GM19043 (cell line): ENCODE measurements around the gene RBFOX2.

Experiments
- ATAC-seq: cut with Tn5 transposase; IDR thresholded peaks from one replicate; pipeline ENCODE4 v1.9.1; 2021; ENCODE audit warnings: low read depth; ENCODE audit not compliant: unreplicated experiment

The RBFOX2 gene

DNA sequence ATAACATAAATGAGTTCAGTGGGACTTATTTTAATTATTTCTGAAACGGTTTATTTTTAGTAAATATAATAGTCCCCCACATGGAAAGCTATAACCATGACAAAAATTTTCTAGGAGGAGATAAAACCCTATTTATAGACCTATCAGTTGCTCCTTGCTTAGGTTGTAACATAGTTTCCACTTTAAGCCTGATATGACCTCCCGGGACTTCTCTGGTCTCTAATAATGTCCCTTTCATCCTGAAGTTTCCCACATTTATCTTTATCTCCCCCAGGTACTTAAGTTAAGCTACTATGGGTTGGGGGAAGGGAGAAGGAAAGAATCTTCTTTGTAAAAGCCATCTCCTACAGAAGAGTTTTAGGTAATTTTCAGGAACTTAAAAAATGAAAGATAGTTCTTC lies 117.7 kb downstream of the RBFOX2 start:
- ATAC-seq, result no peak

DNA sequence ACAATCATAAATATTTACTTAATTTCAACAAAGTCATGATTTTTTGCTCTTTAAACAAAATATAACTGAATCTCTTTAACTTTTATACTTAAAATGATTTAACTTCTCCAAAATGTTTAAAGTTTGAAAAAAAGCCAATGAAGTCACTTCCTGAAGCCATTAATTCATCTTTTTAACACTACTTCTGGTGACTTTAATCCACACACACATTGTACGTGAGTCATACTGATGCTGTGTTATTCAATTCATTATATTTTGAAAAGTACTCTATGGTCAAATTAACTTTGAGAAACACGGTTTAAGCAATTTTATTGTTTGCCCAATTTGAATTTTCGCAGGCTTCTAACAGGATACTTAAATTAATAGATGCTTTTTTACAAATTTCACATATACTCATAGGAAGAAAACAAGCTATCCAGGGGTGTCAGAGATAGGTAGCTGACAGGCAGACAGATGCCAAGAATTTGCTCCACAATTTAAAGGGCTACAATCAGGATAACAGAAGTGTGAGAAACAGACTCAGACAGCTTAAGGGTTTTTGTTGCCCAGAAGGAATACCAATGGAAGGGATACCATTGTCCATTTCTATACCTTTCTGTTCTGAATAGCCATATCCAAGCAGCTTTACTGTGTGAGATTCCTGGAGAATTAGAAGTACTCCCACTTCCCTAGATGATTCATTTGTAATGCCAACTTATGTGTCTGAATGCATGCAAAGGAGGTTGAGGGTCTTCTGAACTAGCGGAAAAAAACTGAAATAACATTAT lies 118.4 kb downstream of the RBFOX2 start:
- ATAC-seq, result no peak

DNA sequence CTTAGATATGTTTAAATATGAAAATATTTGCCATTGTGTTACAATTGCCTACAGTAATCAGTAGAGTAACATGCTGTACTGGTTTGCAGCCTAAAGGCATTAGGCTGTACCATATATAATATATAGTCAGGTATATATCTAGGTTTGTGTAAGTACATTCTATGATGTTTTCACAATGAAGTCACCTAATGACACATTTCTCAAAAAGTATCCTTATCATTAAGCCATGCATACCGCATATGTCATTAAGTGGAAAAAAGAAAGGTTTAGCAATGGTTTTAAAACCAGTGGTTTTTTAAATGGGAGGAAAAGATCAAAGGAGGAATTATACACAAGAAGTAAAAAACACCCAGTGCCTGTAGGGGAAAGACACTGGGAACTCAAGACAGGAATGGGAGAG lies 122.7 kb downstream of the RBFOX2 start:
- no peak for ATAC-seq

DNA sequence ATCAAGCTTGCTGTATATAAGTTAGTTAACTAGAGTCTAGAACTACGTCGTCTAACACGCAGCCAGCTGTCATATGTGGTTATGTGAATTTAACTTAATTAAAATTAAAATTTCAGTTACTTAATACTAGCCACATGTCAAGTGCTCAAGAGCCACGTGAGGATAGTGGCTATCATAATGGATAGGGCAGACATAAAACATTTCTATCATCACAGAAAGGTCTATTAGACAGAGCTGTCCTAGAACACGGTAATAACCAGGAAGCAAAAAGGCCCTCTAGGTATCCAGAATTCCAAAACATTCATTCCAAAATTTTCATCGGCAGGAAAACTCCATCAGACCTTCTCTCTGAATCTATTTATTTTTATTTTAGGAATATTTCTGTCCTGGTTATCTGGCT lies 123.9 kb downstream of the RBFOX2 start:
- no peak for ATAC-seq

DNA sequence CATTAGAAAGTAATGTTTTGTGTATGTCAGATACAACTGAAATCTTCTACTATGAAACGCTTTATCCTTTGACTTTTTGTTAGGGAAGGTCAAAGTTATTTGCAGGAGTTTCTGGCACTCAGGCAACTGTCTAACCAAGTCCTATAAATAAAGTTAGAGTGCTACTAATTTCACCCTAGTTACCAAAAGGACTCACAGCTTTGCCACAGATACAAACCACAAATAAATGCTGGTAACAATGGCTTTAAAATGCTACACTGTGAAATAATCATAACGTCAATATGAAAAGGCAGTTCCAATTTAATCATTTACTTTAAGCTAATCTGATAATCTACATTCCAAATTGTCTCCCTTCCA lies 124.3 kb downstream of the RBFOX2 start:
- no peak for ATAC-seq

DNA sequence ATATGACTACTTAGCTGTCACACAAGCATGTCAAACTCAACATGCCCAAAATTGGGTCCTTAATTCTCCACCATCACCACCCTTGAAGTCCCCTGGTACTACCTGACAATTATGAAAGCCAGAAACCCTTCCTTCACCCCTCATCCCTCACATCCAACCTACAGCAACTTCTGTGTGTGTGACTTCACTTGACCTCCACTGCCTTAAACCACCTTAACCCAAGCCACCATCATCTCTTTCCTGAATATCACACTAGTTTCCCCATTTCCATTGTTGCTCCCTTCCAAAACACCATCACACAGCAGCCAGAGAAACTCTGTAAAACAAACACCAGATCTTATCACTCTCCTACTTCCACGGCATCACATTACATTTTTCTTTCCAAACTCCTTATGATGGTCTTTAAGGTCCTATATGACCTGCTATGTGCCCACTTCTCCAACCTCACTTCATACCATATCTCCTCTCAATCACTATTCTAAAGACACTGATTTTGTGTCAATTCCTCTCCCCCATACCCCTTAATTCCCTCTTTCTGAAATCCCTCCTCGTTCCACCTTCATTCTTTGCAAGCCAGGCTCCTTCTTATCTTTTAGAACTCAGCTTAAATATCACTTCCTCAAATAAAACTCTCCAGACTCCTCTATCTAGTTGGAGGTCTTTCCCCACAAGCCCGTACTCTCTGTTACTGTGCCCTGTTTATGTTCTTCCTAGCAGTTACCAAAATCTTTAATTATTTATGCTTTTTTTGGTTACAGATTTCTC lies 124.9 kb downstream of the RBFOX2 start:
- no peak for ATAC-seq

DNA sequence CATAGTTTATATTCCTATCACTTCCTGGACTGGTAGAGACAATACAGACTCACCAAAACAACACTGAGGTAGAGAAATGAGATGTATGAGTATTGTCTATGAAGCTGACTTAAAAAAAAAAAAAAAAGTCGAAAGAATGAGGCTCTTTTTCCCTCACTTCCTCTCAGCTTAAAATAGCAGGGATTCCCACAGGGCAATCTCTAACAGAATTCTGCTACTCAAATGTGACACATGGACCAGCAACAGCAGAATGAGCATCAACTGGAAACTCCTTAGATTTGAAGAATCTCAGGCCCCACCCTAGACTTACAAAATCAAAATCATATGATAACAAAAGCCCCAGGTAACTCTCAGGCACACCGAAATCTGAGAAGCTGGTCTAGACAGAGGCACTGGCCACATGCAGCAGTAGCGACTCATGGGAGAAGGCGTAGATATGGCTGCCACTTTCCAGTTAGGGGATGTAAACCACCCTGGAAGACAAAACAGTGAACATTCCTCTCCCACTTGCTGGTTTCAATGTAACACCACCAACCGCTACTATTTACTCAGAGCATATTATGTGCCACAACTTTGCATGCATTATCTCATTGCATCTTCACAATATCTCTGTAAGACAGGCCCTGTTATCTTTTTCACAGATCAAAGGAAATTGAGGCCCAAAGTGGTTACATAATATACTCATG lies 128.0 kb downstream of the RBFOX2 start:
- no peak for ATAC-seq

DNA sequence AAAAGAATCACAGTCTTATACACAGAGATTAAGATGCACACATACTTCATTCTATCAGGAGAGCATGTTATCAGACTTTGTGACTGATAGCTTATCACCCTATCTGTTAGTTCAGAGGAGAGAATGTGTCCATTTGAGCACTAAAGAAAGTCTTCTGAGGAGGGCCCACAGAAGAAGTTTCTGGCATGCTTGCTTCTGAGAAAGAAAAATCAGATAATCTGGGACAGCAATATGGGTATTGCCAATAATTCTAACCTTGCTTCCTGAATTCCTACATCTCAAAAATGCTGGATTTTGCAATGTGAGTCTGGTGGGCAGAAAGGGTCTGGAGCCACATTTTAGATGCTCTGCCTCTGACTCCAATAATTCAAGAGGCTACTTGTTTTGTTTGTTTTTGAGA lies 128.9 kb downstream of the RBFOX2 start:
- no peak for ATAC-seq

DNA sequence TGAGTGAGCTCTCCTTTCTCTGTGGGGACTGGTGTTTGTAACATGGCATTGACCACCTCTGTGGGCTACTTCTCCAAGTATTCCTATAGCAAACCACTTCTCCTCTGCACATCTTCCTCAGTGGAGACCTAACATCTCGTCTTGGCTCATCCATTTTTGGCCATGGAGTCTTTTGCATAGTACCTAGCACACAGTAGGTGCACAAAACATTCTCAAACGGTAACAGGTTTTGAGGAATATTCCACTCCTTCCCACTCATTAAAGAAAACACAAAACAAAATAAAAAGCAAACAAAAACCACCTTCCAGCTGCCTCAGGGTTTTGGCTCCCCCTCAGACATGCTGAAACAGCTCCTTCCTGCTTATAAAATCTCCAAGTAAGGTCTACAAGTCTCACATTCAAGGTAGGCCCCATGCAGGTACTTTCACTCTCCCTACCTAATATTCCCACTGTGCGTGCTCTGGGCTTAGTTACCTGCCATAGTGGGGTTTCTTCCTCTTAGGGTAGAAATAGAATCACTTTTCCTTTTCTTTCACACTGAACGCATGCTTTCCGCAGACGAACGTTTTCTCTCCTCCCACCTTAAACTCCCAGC lies 132.4 kb downstream of the RBFOX2 start:
- no peak for ATAC-seq

DNA sequence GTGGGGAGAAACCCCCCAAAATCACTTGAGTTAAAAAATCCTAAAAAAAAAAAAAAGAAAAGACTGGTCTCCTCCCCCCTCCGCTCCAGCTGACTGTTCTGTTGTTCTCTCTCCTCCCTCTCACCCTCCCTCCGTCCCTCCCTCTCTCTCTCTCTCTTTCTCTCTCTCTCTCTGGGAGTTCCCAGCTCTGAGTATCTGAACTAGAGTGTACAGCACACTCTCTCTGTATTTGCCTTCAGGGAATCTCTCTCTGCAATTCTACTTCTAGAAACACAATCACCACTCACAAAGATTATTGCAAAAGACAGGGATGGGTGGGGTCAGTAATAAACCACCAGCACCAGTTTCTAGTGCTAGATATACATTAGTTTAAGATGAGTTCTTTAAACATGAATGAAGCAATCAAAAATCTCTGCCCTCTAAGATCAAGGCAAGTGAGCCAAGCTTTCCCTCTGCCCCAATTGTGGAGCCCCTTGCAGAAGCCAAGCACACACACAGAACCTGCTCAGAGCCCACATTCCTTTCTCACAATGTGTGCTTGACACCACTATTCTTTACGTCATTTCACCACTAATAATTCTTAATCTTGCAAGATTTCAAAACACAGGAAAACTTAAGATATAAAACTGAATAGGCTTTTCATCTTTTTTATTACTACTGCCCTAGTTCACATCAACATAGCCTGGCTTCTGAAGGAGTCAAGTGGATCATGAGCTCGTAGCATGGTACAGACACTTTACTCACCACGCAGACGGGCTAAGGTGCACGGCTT lies 133.5 kb downstream of the RBFOX2 start:
- ATAC-seq, result no peak

DNA sequence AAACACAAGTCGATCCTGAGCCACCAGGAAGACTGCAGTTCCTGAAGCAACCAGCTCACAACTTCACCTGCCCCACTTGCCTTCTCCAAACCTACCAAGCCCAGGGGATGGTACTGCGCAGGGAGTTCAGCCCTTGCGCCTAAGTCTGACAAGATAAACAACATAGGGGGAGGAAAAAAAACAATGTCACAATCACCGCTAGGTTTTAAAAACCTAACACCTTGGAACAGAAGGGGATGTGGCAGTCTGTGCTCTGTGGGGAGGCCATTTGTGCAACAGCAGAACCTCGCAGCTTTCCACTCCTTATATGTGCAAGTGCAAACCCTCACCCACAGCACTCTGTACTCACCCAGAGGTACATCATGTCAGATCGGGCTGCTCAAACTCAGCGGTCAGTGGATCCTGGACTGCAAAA lies 134.2 kb downstream of the RBFOX2 start:
- no peak for ATAC-seq

DNA sequence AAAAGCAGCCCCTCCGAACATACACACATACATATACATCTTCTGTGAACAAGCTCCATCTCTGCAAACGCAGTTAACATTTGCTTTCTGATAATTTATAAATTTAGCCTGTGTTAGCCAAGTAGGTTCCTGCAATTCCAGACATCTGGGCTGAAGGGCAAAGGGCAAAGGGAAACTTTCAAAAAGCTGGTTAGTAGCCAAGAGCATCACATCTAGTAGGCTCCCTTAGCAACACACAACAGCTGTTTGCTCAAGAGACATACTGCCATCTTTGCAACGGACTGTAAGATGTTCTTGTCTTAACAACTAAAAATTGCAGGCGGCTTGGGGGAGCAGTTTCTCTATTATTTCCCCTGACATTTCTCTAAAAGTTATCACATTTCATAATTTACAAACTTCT lies 134.9 kb downstream of the RBFOX2 start:
- ATAC-seq, result no peak

DNA sequence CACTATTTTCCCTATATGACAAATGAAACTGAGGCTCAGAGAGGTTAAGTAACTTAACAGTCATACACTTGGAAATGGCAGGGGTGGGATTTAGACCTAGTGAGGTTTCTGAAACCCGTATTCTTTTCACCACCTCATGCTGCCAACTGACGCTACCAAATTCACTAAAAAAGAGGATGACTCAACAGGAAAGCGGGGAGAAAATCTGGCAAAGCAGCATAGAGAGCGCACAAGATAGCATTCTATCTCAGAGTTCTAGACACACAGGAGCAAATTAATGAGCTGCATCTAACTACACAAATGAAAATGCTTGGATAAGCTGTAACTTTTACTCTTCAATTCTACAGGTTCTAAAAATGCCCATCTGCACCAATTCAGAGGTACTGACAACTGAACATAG lies 136.4 kb downstream of the RBFOX2 start:
- no peak for ATAC-seq

DNA sequence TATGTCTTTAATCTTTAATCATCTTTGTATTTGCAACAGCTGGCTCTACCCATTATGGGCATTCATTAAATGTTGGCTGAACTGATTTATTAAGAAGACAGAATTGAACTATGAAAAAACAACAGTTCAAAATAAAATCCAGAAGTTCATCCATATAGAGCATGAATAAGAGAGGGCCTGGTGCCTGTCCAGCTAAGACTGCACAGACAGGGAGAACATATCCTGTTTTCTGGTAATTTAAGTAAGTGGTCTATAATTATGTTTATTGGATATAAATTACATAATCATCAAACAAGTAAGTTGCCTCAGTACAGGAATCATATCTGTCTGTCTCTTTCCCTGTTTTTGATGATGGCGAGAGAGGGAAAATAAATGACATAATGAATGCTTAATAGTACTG lies 137.2 kb downstream of the RBFOX2 start:
- ATAC-seq, result no peak

DNA sequence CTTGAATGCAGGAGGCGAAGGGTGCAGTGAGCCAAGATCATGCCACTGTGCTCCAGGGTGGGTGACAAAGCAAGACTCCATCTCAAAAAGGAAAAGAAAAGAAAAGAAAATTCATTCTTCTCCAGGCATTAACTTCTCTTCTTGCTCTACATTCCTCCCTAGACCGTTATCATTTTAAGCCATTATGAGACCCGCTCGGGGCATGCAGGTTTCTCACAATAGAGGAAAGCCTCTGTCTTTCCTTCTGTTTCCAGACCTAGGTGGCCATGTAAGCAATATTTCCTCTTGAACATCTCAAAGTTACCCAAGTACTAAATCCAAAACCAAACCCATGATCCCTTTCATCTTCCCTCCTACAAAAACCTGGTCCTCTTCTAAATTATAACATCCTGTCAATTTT lies 139.6 kb downstream of the RBFOX2 start:
- ATAC-seq, result no peak

DNA sequence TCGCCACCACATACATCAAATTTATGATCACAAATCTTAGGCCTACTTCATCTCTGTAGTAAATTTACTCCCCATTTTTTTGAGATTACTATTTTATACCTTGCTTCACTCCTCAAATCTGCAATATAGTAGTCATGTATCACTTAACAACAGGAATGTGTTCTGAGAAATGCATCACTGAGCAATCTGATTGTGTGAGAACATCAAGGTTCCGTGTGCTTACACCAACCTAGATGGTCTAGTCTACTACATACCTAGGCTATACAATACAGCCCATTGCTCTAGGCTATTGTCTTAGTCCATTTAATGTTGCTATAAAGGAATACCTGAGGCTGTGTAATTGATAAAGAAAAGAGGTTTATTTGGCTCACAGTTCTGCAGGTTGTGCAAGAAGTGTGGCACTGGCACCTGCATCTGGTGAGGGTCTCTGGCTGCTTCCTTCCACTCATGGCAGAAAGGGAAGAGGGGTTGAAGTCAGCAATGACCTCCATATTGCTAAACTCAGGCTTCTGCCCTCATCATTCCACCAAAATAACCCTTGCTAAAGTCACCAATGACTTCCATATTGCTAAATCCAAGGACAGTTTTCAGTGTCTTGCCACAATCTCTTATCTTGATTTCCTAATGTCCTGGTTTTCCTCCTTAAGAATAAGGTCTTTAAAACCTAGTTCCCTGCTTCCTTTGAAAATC lies 140.3 kb downstream of the RBFOX2 start:
- ATAC-seq, result no peak

DNA sequence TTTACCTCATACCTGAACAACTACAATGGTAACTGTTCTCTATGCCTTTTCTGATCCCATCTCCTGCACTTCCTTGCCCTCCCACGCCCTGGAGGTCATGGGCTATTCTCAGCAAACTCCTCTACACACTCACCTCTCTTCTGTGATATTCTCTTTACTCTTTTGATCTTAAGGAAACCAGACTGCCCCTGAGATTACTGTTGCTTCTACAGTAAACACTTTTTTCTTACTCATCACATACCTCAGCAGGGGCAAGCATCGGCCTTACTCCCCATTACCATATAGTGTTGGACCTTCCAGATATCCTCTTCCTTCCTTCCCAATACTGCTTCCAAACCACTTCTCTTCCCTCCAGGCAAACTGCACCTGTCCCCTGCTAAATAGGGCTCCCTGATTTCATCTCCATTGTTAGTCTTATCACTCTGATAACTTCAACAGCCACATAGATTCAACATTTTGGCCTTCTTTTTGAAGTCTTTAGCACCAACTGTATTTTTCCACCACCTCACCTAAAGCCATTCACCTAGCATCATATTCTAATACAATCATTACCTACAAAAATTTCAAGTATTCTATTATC lies 141.2 kb downstream of the RBFOX2 start:
- ATAC-seq, result no peak

DNA sequence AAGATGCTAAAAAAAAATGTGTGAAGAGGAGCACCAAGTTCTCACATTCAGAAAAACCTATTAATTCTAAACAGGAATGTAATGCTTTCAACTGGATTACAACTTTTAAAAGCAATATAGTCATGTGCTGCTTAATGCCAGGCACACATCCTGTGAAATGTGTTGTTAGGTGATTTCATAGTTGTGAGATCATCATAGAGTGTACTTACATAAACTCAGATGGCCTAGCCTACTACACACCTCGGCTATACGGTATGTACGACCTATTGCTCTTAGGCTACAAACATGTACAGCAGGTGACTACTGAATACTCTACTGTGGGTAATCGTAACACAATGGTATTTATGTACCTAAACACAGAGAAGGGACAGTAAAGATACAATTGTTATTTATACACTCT lies 142.3 kb downstream of the RBFOX2 start:
- ATAC-seq, result no peak

DNA sequence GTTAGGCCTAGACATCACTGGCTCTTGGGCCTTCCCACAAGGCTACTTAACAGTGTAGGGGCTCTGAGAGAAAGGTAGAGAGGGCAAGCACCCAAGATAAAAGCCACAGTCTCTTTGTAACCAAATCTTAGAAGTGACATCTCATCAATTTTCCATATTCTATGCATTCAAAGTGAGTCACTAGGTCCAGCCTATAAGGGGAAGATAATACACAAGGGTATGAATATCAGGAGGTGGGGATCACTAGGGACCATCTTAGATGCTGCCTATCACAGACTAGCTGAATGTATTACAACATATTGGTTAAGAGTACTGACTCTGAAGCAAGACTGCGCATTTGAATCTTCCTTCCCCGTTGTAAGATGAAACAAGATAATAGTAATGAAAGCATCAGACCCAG lies 144.1 kb downstream of the RBFOX2 start:
- no peak for ATAC-seq
